OCI-LY1 (cell line): ENCODE measurements around the gene OR1L8.
"Not testable (repeated sequence)": the region's sequence is repeated elsewhere in the genome, so short reads cannot be mapped to it uniquely, and the experiment has no call there.

ENCODE experiments used
- H2AFZ ChIP-seq: fragments of 200-600 bp; sonication (generic), shearing (Covaris generic); 2 replicates; pipeline ENCODE4 v1.6.0; 2014; ENCODE audit warnings: antibody characterized with exemption, mild to moderate bottlenecking, low read length
- H3F3A ChIP-seq: fragments of 200-600 bp; sonication (generic), shearing (Covaris generic); 2 replicates; pipeline ENCODE4 v1.6.0; 2014; ENCODE audit warnings: mild to moderate bottlenecking, antibody characterized with exemption, low read length, moderate library complexity; ENCODE audit not compliant: insufficient read depth
- H3K27ac ChIP-seq: fragments of 200-600 bp; sonication (generic); 2 replicates; pipeline ENCODE4 v1.5.1; 2014; ENCODE audit warnings: low read length, mixed run types, mild to moderate bottlenecking, low read depth; ENCODE audit not compliant: poor library complexity, severe bottlenecking
- H3K27me3 ChIP-seq: fragments of 200-600 bp; sonication (generic); 2 replicates; pipeline ENCODE4 v1.6.0; 2014; ENCODE audit warnings: antibody characterized with exemption, mild to moderate bottlenecking, low read length, moderate library complexity; ENCODE audit not compliant: insufficient read depth
- H3K36me3 ChIP-seq: fragments of 200-600 bp; sonication (generic); 2 replicates; pipeline ENCODE4 v1.6.1; 2014; ENCODE audit warnings: mild to moderate bottlenecking, antibody characterized with exemption, low read length, moderate library complexity, mixed read lengths; ENCODE audit not compliant: insufficient read depth
- H3K4me1 ChIP-seq: fragments of 200-600 bp; sonication (generic); 2 replicates; pipeline ENCODE4 v1.5.1; 2014; ENCODE audit warnings: mild to moderate bottlenecking, low read length, moderate library complexity; ENCODE audit not compliant: insufficient read depth, severe bottlenecking
- H3K4me2 ChIP-seq: fragments of 200-600 bp; sonication (generic), shearing (Covaris generic); 2 replicates; pipeline ENCODE4 v1.6.1; 2014; ENCODE audit warnings: low read length
- H3K4me3 ChIP-seq: fragments of 200-600 bp; sonication (generic); 2 replicates; pipeline ENCODE4 v1.5.1; 2014; ENCODE audit warnings: low read length, low read depth, mild to moderate bottlenecking, mixed read lengths; ENCODE audit not compliant: poor library complexity, severe bottlenecking
- H3K79me2 ChIP-seq: fragments of 200-600 bp; shearing (Covaris generic); 2 replicates; pipeline ENCODE4 v1.6.1; 2016; ENCODE audit warnings: mixed run types, low read length, mixed read lengths; ENCODE audit not compliant: insufficient read depth
- H3K9ac ChIP-seq: fragments of 200-600 bp; sonication (generic), shearing (Covaris generic); 2 replicates; pipeline ENCODE4 v1.6.1; 2014; ENCODE audit warnings: mild to moderate bottlenecking, low read length, mixed read lengths
- H3K9me2 ChIP-seq: fragments of 200-600 bp; sonication (generic), shearing (Covaris generic); 2 replicates; pipeline ENCODE4 v1.6.1; 2014; ENCODE audit warnings: low read depth, mild to moderate bottlenecking, low read length, mixed read lengths
- H3K9me3 ChIP-seq: fragments of 200-600 bp; shearing (Covaris generic); 2 replicates; pipeline ENCODE4 v1.6.1; 2014; ENCODE audit warnings: low read length, mixed read lengths
- H4K20me1 ChIP-seq: fragments of 200-600 bp; sonication (generic), shearing (Covaris generic); 2 replicates; pipeline ENCODE4 v1.6.0; 2016; ENCODE audit warnings: mild to moderate bottlenecking, low read length; ENCODE audit not compliant: insufficient read depth
- CTCF ChIP-seq: fragments of 200-600 bp; sonication (generic), shearing (Covaris generic); IDR thresholded peaks from 2 replicates; pipeline ENCODE4 v1.5.1; 2017; ENCODE audit warnings: mild to moderate bottlenecking, antibody characterized with exemption, low read length, moderate library complexity, mixed read lengths
- EZH2 ChIP-seq: fragments of 200-600 bp; sonication (generic), shearing (Covaris generic); IDR thresholded peaks from 2 replicates; pipeline ENCODE4 v1.8.0; 2017; ENCODE audit warnings: borderline replicate concordance, mixed run types, mild to moderate bottlenecking, antibody characterized with exemption, low read length, moderate library complexity, mixed read lengths

OR1L8 gene

GRCh38 chr9:122551371-122551770, 31.8 kb downstream of the OR1L8 start:
- H3K9ac ChIP-seq = no peak overlapping the region
- H4K20me1 ChIP-seq = no peaks in the 10 kb centered on the region
- H3K9me3 ChIP-seq = no peaks in the 10 kb centered on the region
- TF ChIP-seq EZH2 (no peak), CTCF (no peak)
- H3K4me3 ChIP-seq = no peak overlapping the region
- no peaks in the 10 kb centered on the region for H3F3A ChIP-seq
- H3K79me2 ChIP-seq = no peaks in the 10 kb centered on the region
- H2AFZ ChIP-seq = no peak overlapping the region
- H3K27ac ChIP-seq = no peak overlapping the region
- H3K9me2 ChIP-seq = no peaks in the 10 kb centered on the region
- no peaks in the 10 kb centered on the region for H3K36me3 ChIP-seq
- no peaks in the 10 kb centered on the region for H3K4me1 ChIP-seq
- no peaks in the 10 kb centered on the region for H3K27me3 ChIP-seq
- H3K4me2 ChIP-seq = no peak overlapping the region

- H3K27me3 ChIP-seq = no peaks in the 10 kb centered on the region
- no peaks in the 10 kb centered on the region for H3K36me3 ChIP-seq
- no peak for TF ChIP-seq EZH2
- no peak for TF ChIP-seq CTCF
- H3F3A ChIP-seq = no peaks in the 10 kb centered on the region
- no peaks in the 10 kb centered on the region for H3K4me1 ChIP-seq
- H3K4me3 ChIP-seq = no peak overlapping the region
- H3K9me3 ChIP-seq = no peaks in the 10 kb centered on the region
- no peak overlapping the region for H3K27ac ChIP-seq
- 0 out of 2 replicates have a peak, but pooled peaks cover 3% of the 10 kb centered on the region for H3K9me2 ChIP-seq
- no peaks in the 10 kb centered on the region for H3K79me2 ChIP-seq
- no peak overlapping the region for H2AFZ ChIP-seq
- H3K9ac ChIP-seq = no peak overlapping the region
- no peak overlapping the region for H3K4me2 ChIP-seq
- no peaks in the 10 kb centered on the region for H4K20me1 ChIP-seq
These were observed 37.0 kb downstream of the OR1L8 start for GRCh38 chr9:122546196-122546595.

- Histone ChIP-seq H3K4me2 (no peak overlapping the region), H3K4me1 (no peaks in the 10 kb centered on the region), H3K9ac (no peak overlapping the region), H3F3A (no peaks in the 10 kb centered on the region), H3K9me3 (no peaks in the 10 kb centered on the region), H3K9me2 (no peaks in the 10 kb centered on the region), H3K27me3 (no peaks in the 10 kb centered on the region), H3K27ac (no peak overlapping the region), H3K36me3 (no peaks in the 10 kb centered on the region), H2AFZ (no peak overlapping the region), H3K79me2 (no peaks in the 10 kb centered on the region), H4K20me1 (no peaks in the 10 kb centered on the region), H3K4me3 (no peak overlapping the region)
- TF ChIP-seq CTCF (no peak), EZH2 (no peak)
These were observed 44.4 kb downstream of the OR1L8 start for GRCh38 chr9:122538757-122539156.

- not testable (repeated sequence) for H3K4me1 ChIP-seq, H3K27me3 ChIP-seq, H3K9me3 ChIP-seq, H3K4me2 ChIP-seq, H3K4me3 ChIP-seq, H3F3A ChIP-seq, H4K20me1 ChIP-seq, H3K27ac ChIP-seq, H3K9ac ChIP-seq, H3K9me2 ChIP-seq, H2AFZ ChIP-seq, H3K79me2 ChIP-seq, H3K36me3 ChIP-seq
These were observed 46.1 kb downstream of the OR1L8 start for GRCh38 chr9:122537066-122537465.
